Endothelial cell (in vitro differentiated cells): ENCODE measurements around the gene IL2RG. TPM values are rescaled to one million over a fixed set of nuclear protein-coding genes. Genes with fewer than 3 reads are reported as not detected.

ENCODE experiments used
- DNase-seq: peaks from one replicate; pipeline ENCODE4 v3.0.0; 2021; ENCODE audit warnings: low spot score
- H3K27ac Mint-ChIP-seq: one replicate; pipeline ENCODE4 v1.8.0; 2021; ENCODE audit warnings: mixed read lengths, inconsistent platforms; ENCODE audit not compliant: unreplicated experiment
- H3K27me3 Mint-ChIP-seq: one replicate; pipeline ENCODE4 v1.8.0; 2021; ENCODE audit warnings: mild to moderate bottlenecking, moderate library complexity, mixed read lengths, inconsistent platforms; ENCODE audit not compliant: unreplicated experiment
- H3K36me3 Mint-ChIP-seq: one replicate; pipeline ENCODE4 v1.8.0; 2021; ENCODE audit warnings: mild to moderate bottlenecking, low read depth, mixed read lengths, inconsistent platforms; ENCODE audit not compliant: unreplicated experiment
- H3K4me1 Mint-ChIP-seq: one replicate; pipeline ENCODE4 v1.8.0; 2021; ENCODE audit warnings: mild to moderate bottlenecking, mixed read lengths, inconsistent platforms; ENCODE audit not compliant: unreplicated experiment
- H3K4me3 Mint-ChIP-seq: one replicate; pipeline ENCODE4 v1.8.0; 2021; ENCODE audit warnings: mild to moderate bottlenecking, mixed read lengths, inconsistent platforms; ENCODE audit not compliant: unreplicated experiment
- H3K9me3 Mint-ChIP-seq: one replicate; pipeline ENCODE4 v1.8.0; 2021; ENCODE audit warnings: mixed read lengths, inconsistent platforms; ENCODE audit not compliant: unreplicated experiment
- CTCF ChIP-seq: fragments of 200-600 bp; sonication (generic); IDR thresholded peaks from one replicate; pipeline ENCODE4 v1.5.0; 2021; ENCODE audit warnings: antibody characterized with exemption; ENCODE audit not compliant: unreplicated experiment
- total RNA-seq: library from RNA; stranded (reverse); fragmentation: NEBNext Ultra II Directional; extraction: Animal tissue kit (Norgen Biotek cat#: 25700); gene quantifications from one replicate; pipeline ENCODE4 v1.2.1, GENCODE V29; 2021; ENCODE audit not compliant: unreplicated experiment

IL2RG gene
- total RNA-seq, 1 donor from 2014 or later: not detected

- H3K4me3 Mint-ChIP-seq: no peak overlapping the region
- peaks cover 5% of the 10 kb centered on the region for H3K36me3 Mint-ChIP-seq
- peaks cover 9% of the 10 kb centered on the region for H3K27me3 Mint-ChIP-seq
- peaks cover 3% of the 10 kb centered on the region for H3K4me1 Mint-ChIP-seq
- H3K9me3 Mint-ChIP-seq: no peaks in the 10 kb centered on the region
- no peak for TF ChIP-seq CTCF
- H3K27ac Mint-ChIP-seq: no peak overlapping the region
- DNase-seq: no peak
These were observed 42.8 kb upstream of the IL2RG start for GRCh38 chrX:71154196-71154595.

- H3K4me3 Mint-ChIP-seq: no peak overlapping the region
- H3K27me3 Mint-ChIP-seq: peaks cover 10% of the 10 kb centered on the region
- no peak for TF ChIP-seq CTCF
- H3K9me3 Mint-ChIP-seq: no peaks in the 10 kb centered on the region
- DNase-seq: no peak
- H3K36me3 Mint-ChIP-seq: peaks cover 5% of the 10 kb centered on the region
- no peak overlapping the region for H3K27ac Mint-ChIP-seq
- H3K4me1 Mint-ChIP-seq: peaks cover 7% of the 10 kb centered on the region
These were observed 40.0 kb upstream of the IL2RG start for GRCh38 chrX:71151366-71151765.

- no peak overlapping the region for H3K27ac Mint-ChIP-seq
- no peaks in the 10 kb centered on the region for H3K9me3 Mint-ChIP-seq
- TF ChIP-seq CTCF: no peak
- DNase-seq: no peak
- peaks cover 10% of the 10 kb centered on the region for H3K27me3 Mint-ChIP-seq
- H3K4me3 Mint-ChIP-seq: no peak overlapping the region
- peaks cover 16% of the 10 kb centered on the region for H3K4me1 Mint-ChIP-seq
- no peaks in the 10 kb centered on the region for H3K36me3 Mint-ChIP-seq
These were observed 36.9 kb upstream of the IL2RG start for GRCh38 chrX:71148278-71148663.

GRCh38 chrX:71147496-71148277, 36.3 kb upstream of the IL2RG start:
- Mint-ChIP-seq H3K27ac (no peak overlapping the region), H3K36me3 (no peaks in the 10 kb centered on the region), H3K4me3 (no peak overlapping the region), H3K4me1 (peaks cover 16% of the 10 kb centered on the region), H3K27me3 (peaks cover 10% of the 10 kb centered on the region), H3K9me3 (no peaks in the 10 kb centered on the region)
- TF ChIP-seq CTCF: no peak
- DNase-seq: no peak

GRCh38 chrX:71144651-71145050, 33.3 kb upstream of the IL2RG start, which contains the start of gene NLGN3:
Gene NLGN3, plus strand, starts transcription at chrX:71144841. Its CDS starts 2,909 bp downstream, at chrX:71147750.
- Mint-ChIP-seq H3K27ac (peak within 1 kb of the TSS; percentile 42), H3K4me1 (peaks cover 12% of the 10 kb centered on the region), H3K4me3 (peak within 1 kb of the TSS; percentile 65), H3K36me3 (peaks cover 3% of the 10 kb centered on the region), H3K9me3 (no peaks in the 10 kb centered on the region), H3K27me3 (peaks cover 8% of the 10 kb centered on the region)
- DNase-seq: no peak
- TF ChIP-seq CTCF: no peak
